Measurements from ENCODE around the gene NECAB3. TPM values are rescaled to one million over a fixed set of nuclear protein-coding genes. Genes with fewer than 3 reads are reported as not detected.

Gene NECAB3
- total and polyA plus RNA-seq, 3 experiments from 2014 or later: 2.7 to 20.6 (median 19.0) TPM

DNA sequence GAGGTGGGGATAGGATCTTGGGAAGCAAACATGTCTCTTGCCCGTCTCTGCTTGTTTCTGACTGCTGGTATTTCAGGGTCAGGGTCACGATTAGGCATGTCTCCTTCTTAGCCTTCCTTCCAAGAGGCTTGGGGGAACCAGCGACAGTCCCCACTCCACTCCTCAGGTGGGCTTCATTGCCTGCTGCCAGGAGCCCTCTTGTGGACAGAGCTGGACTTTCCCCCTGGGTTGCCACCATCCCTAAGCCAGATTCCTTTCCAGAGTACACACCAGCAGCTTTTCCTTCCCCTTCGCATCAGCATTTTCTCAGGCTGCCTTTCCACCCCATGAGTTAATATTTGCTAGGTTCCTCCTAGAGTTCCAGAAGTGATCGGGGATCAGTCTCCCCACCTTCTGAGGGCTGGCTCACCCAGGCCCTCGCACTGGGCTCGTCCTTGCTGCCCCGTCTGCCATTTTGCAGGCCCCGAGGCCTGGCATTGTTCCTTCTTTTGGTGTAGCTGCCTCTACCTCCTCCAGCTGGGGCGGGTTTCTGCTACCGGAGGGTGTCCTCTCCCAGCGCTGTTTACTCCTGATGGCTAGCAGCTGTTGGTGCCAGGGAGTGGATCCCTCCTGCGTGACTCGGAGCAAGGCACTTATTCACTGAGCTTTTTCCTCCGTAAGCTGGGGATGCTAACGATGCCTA, 20.9 kb downstream of the NECAB3 start:
- ChIA-PET CTCF (interaction anchor here (0.9 to 13.0 kb wide), 6 partner anchors 8 to 199 kb away, joined by 3 to 87 read pairs (median 6); partner anchors contain the start of genes ACTL10 and C20orf144), POLR2A (interaction anchor here (0.6 kb wide), 1 partner anchor 196 kb away, joined by 4 read pairs; no protein-coding TSS in a partner anchor)
- Mint-ChIP-seq H3K4me3 (no peak overlapping the region), H3K4me1 (peaks cover 10 to 25% (median 12%) of the 10 kb centered on the region in 3 donors), H3K27ac (peak overlapping the region in 2 of 8 donors; percentile 72 to 91), H3K27me3 (peaks cover 0 to 1% of the 10 kb centered on the region in 2 donors), H3K9me3 (no peaks in the 10 kb centered on the region), H3K36me3 (no peaks in the 10 kb centered on the region)
- H3K9me3 ChIP-seq (ENCODE audit: low read length): no peaks in the 10 kb centered on the region
- H3K36me3 ChIP-seq (ENCODE audit: insufficient read depth, low read length): no peaks in the 10 kb centered on the region
- no peaks in the 10 kb centered on the region for H3K27me3 ChIP-seq (ENCODE audit: insufficient read depth, low read length, poor library complexity, severe bottlenecking)
- no peak overlapping the region for H3K27ac ChIP-seq (ENCODE audit: low read depth, low read length)
- DNase-seq: peak in 4 of 5 donors; percentile 20 to 70 (median 34)
- no peaks in the 10 kb centered on the region for H3K4me1 ChIP-seq (ENCODE audit: insufficient read depth, low read length)
- no peak overlapping the region for H3K4me3 ChIP-seq (ENCODE audit: low read length)

DNA sequence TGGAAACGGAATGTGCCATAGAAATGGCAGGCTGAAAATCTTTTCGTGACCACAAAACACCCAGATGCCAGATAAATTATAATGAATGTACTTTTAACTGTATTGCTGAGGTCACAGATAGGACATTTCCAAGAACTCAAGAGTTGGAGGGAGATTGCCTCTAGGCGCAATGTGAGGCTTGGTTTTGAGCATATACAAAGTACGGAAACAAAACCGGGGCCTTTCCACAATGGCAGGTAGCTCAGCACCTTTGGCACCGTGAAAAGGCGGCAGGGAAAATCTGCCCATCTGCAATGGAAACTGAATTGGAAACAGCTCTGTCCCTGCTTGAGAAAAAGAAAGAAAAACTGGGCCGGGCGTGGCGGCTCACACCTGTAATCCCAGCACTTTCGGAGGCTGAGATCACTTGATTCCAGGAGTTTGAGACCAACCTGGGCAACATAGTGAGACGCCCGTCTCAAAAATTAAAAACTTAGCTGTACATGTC, 22.6 kb downstream of the NECAB3 start:
- H3K9me3 ChIP-seq (ENCODE audit: low read length): no peaks in the 10 kb centered on the region
- no peaks in the 10 kb centered on the region for H3K27me3 ChIP-seq (ENCODE audit: insufficient read depth, low read length, poor library complexity, severe bottlenecking)
- Mint-ChIP-seq H3K27me3 (peaks cover 0 to 1% of the 10 kb centered on the region in 2 donors), H3K36me3 (peaks cover 0 to 6% (median 0%) of the 10 kb centered on the region in 3 donors), H3K9me3 (no peaks in the 10 kb centered on the region), H3K4me1 (peaks cover 19 to 41% (median 22%) of the 10 kb centered on the region in 3 donors), H3K27ac (peak overlapping the region in 3 of 8 donors; percentile 15 to 61 (median 17)), H3K4me3 (no peak overlapping the region)
- peaks cover 9% of the 10 kb centered on the region for H3K4me1 ChIP-seq (ENCODE audit: insufficient read depth, low read length)
- ChIA-PET POLR2A (interaction anchor here (1.1 kb wide), 1 partner anchor 162 kb away, joined by 3 read pairs; the partner anchor contains the start of gene CBFA2T2), CTCF (interaction anchor here (13.0 kb wide), 1 partner anchor 14 kb away, joined by 87 read pairs; the partner anchor contains the start of genes ACTL10 and C20orf144)
- H3K4me3 ChIP-seq (ENCODE audit: low read length): no peak overlapping the region
- H3K36me3 ChIP-seq (ENCODE audit: insufficient read depth, low read length): no peaks in the 10 kb centered on the region
- H3K27ac ChIP-seq (ENCODE audit: low read depth, low read length): no peak overlapping the region
- no peak for DNase-seq

DNA sequence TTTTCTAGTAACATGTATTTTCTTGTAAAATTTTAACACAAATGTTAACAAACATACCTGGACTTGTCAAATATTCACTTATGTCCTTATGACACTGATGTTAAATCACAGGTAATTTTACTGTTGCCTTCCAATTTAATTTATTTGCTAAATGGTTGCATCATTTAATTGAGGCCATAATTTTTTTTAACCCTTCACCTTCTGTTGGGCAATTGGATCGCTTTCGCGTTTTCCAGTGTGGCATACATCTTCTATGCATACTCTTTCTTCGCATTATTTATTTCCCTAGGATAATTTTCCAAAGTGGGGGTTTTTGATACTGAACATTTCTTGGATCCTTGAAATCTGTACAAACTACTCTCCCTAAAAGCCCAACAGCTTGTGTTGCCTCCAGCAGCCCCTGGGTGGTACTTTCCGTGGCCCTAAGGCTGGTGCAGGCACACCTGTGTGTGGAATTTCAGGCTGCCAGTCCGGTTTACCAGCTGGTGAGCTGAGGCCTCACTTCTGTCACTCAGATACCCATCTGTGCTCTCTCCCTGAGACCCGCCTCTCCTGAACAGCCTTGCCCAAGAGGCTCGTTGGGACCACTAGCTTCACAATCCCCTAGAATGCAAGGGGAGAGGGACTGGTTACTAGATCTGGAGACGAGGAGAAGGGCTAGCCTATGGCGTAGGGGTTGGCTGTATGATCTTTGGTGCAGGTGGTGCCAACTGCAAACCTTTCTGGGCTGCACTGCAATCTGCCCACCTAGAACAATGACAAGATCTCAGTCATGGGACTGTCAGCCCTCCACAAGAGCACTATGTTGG, 23.3 kb downstream of the NECAB3 start:
- CTCF ChIA-PET: interaction anchor here (13.0 kb wide), 1 partner anchor 14 kb away, joined by 87 read pairs; the partner anchor contains the start of genes ACTL10 and C20orf144
- Mint-ChIP-seq H3K4me1 (peaks cover 19 to 41% (median 22%) of the 10 kb centered on the region in 3 donors), H3K27ac (peak overlapping the region in 2 of 8 donors; percentile 23 to 61), H3K36me3 (peaks cover 0 to 9% (median 3%) of the 10 kb centered on the region in 3 donors), H3K4me3 (no peak overlapping the region), H3K9me3 (no peaks in the 10 kb centered on the region), H3K27me3 (peaks cover 0 to 1% of the 10 kb centered on the region in 2 donors)
- Histone ChIP-seq H3K27me3 (ENCODE audit: insufficient read depth, low read length, poor library complexity, severe bottlenecking) (no peaks in the 10 kb centered on the region), H3K4me1 (ENCODE audit: insufficient read depth, low read length) (peaks cover 9% of the 10 kb centered on the region), H3K9me3 (ENCODE audit: low read length) (no peaks in the 10 kb centered on the region), H3K36me3 (ENCODE audit: insufficient read depth, low read length) (no peaks in the 10 kb centered on the region), H3K27ac (ENCODE audit: low read depth, low read length) (no peak overlapping the region), H3K4me3 (ENCODE audit: low read length) (no peak overlapping the region)
- DNase-seq: no peak
- POLR2A ChIA-PET: no interaction called here

DNA sequence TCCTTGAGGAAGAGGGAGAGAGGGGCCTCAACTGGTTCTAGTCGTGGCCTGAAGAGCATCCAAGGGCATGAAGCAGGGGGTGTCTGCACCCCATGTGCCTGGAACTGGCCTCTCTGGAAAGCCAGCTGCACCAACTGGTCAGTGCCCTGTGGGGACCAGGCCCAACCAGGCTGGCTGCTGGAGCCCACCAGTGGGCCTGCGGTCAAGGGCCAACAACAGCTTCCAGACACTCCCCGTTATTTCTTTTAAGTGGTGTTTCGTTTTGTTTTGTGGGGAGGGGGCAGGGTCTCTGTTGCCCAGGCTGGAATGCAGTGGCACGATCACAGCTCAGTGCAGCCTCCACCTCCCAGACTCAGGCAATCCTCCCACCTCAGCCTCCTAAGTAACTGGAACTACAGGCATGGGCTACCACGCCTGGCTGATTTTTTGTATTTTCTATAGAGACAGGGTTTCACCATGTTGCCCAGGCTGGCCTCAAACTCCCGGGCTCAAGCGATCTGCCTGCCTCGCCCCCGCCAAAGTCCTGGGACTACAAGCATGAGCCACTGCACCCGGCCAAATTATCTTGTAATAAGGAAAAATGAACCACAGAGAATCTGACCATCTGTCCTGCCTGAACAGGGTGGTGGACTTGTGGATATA, 24.0 kb downstream of the NECAB3 start:
- Histone ChIP-seq H3K27ac (ENCODE audit: low read depth, low read length) (no peak overlapping the region), H3K4me3 (ENCODE audit: low read length) (no peak overlapping the region), H3K9me3 (ENCODE audit: low read length) (no peaks in the 10 kb centered on the region), H3K4me1 (ENCODE audit: insufficient read depth, low read length) (peaks cover 9% of the 10 kb centered on the region), H3K36me3 (ENCODE audit: insufficient read depth, low read length) (no peaks in the 10 kb centered on the region), H3K27me3 (ENCODE audit: insufficient read depth, low read length, poor library complexity, severe bottlenecking) (no peaks in the 10 kb centered on the region)
- POLR2A ChIA-PET: no interaction called here
- Mint-ChIP-seq H3K36me3 (peaks cover 0 to 16% (median 7%) of the 10 kb centered on the region in 3 donors), H3K4me1 (peaks cover 19 to 41% (median 22%) of the 10 kb centered on the region in 3 donors), H3K27ac (peak overlapping the region in 1 of 8 donors; percentile 24), H3K4me3 (no peak overlapping the region), H3K27me3 (peaks cover 0 to 1% of the 10 kb centered on the region in 2 donors), H3K9me3 (no peaks in the 10 kb centered on the region)
- no peak for DNase-seq
- CTCF ChIA-PET: interaction anchor here (13.0 kb wide), 1 partner anchor 15 kb away, joined by 87 read pairs; the partner anchor contains the start of genes ACTL10 and C20orf144

DNA sequence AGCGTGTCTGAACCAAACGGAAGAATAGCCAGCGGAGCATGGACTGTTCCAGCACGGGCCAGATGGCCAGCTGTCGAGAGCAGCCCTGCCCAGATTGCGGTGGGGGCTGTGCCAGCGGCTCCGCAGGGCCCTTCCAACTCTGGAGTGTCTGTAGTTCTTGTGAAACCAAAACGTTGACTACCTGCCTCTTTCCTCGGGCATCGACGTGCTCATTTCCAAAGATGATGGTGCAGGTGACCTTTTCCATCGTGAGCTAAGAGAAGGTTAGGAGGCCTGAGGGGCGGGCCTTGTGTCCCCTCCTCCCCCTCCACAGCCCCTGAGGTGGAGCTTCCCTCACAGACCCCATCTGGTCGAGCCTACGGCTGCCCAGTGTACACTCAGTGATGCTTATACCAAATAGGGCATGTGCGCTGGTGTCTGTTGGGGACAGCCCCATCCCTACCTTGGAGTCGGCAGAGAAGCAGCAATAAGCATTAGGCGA, 25.0 kb downstream of the NECAB3 start:
- peak overlapping the region in 6 of 8 donors; percentile 6 to 84 (median 41) for H3K27ac Mint-ChIP-seq

DNA sequence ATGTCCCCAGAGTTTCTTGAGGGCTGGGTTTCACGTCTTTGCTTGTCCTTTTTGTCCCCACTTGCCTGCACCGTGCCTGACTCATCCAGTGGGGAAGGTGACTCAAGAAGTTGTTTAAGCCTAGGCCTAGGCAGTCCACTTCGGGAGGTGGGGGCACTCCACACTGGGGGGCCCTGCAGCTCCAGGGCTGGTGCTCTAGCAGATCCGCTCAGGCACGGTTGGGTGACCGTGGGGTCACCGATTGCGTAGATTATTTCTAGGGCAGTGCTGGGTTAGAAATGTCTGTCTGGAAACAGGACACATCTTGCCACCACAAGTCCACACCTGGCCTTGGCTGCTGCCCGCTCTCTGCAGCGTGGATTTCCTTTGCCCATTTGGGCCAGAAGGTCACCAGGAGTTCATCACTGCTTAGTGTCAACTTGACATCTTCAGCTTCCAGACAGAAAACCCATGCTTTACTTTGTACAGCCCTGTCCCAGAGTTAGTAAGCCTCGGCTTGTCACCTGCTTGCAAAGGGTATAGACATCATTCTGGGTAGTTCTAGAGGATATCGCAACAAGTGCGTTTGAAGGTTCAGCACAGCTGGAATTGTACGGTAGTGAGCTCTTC, 25.7 kb downstream of the NECAB3 start:
- no peaks in the 10 kb centered on the region for H3K27me3 ChIP-seq (ENCODE audit: insufficient read depth, low read length, poor library complexity, severe bottlenecking)
- H3K27ac ChIP-seq (ENCODE audit: low read depth, low read length): no peak overlapping the region
- H3K4me1 ChIP-seq (ENCODE audit: insufficient read depth, low read length): peaks cover 9% of the 10 kb centered on the region
- ChIA-PET CTCF (interaction anchor here (13.0 kb wide), 1 partner anchor 17 kb away, joined by 87 read pairs; the partner anchor contains the start of genes ACTL10 and C20orf144), POLR2A (no interaction called here)
- no peak overlapping the region for H3K4me3 ChIP-seq (ENCODE audit: low read length)
- H3K36me3 ChIP-seq (ENCODE audit: insufficient read depth, low read length): no peaks in the 10 kb centered on the region
- H3K4me1 Mint-ChIP-seq: peaks cover 19 to 40% (median 22%) of the 10 kb centered on the region in 3 donors
- no peak for DNase-seq
- no peaks in the 10 kb centered on the region for H3K9me3 Mint-ChIP-seq
- peak overlapping the region in 4 of 8 donors; percentile 47 to 96 (median 67) for H3K27ac Mint-ChIP-seq
- no peaks in the 10 kb centered on the region for H3K27me3 Mint-ChIP-seq
- H3K9me3 ChIP-seq (ENCODE audit: low read length): no peaks in the 10 kb centered on the region
- H3K36me3 Mint-ChIP-seq: peaks cover 0 to 32% (median 9%) of the 10 kb centered on the region in 3 donors
- H3K4me3 Mint-ChIP-seq: peak overlapping the region in 1 of 7 donors; percentile 23

More for the DNA sequence above, 25.0 kb downstream of the NECAB3 start:
- no peak for DNase-seq
- H3K4me3 Mint-ChIP-seq: peak overlapping the region in 1 of 7 donors; percentile 66
- Histone ChIP-seq H3K36me3 (ENCODE audit: insufficient read depth, low read length) (no peaks in the 10 kb centered on the region), H3K4me1 (ENCODE audit: insufficient read depth, low read length) (peaks cover 9% of the 10 kb centered on the region), H3K4me3 (ENCODE audit: low read length) (no peak overlapping the region), H3K27ac (ENCODE audit: low read depth, low read length) (no peak overlapping the region), H3K27me3 (ENCODE audit: insufficient read depth, low read length, poor library complexity, severe bottlenecking) (no peaks in the 10 kb centered on the region), H3K9me3 (ENCODE audit: low read length) (no peaks in the 10 kb centered on the region)
- peaks cover 0 to 26% (median 9%) of the 10 kb centered on the region in 3 donors for H3K36me3 Mint-ChIP-seq
- CTCF ChIA-PET: interaction anchor here (0.7 to 13.0 kb wide), 2 partner anchors 16 to 192 kb away, joined by 3 to 87 read pairs; partner anchors contain the start of genes ACTL10 and C20orf144
- H3K27me3 Mint-ChIP-seq: no peaks in the 10 kb centered on the region
- no peaks in the 10 kb centered on the region for H3K9me3 Mint-ChIP-seq
- POLR2A ChIA-PET: no interaction called here
- peaks cover 19 to 41% (median 22%) of the 10 kb centered on the region in 3 donors for H3K4me1 Mint-ChIP-seq

Data from CD8-positive, alpha-beta memory T cell (primary cell).